Naive thymus-derived CD4-positive, alpha-beta T cell (primary cell): ENCODE measurements around the gene KLF17. TPM values are rescaled to one million over a fixed set of nuclear protein-coding genes. Genes with fewer than 3 reads are reported as not detected.
"Not testable (repeated sequence)": the region's sequence is repeated elsewhere in the genome, so short reads cannot be mapped to it uniquely, and the experiment has no call there.

Experiments
- ATAC-seq: fragments of 150-1000 bp; cut with Tn5 transposase; 2 replicates; pipeline ENCODE4 v1.10.0; 2021; ENCODE audit warnings: mild to moderate bottlenecking, moderate library complexity
- CTCF ChIA-PET: fragments of 350-600 bp; sonication (Branson Sonifier 250); formaldehyde crosslinking; loops from one replicate; lab custom pipeline; 2021; ENCODE audit warnings: antibody characterized with exemption; lab: Charles Lee
- POLR2A ChIA-PET: fragments of 350-600 bp; sonication (Branson Sonifier 250); formaldehyde crosslinking; loops from one replicate; lab custom pipeline; 2021; ENCODE audit warnings: antibody characterized with exemption, inconsistent platforms; lab: Charles Lee
- DNase-seq, 9 donors: peaks; one replicate each; pipeline versions ENCODE4 v3.0.0 to v3.0.0-alpha.2; 2020 to 2022; ENCODE audit warnings: mixed read lengths in 1 of 9
- H3K27ac ChIP-seq: one replicate; pipeline ENCODE4 v1.7.0; 2013; ENCODE audit warnings: mild to moderate bottlenecking, low read depth, low read length, moderate library complexity
- H3K27me3 ChIP-seq, 2 donors: one replicate each; pipeline ENCODE4 v1.7.0; 2013; ENCODE audit warnings: low read length in 2 of 2, mild to moderate bottlenecking in 2 of 2, moderate library complexity in 2 of 2; ENCODE audit not compliant: control insufficient read depth in 2 of 2, insufficient read depth in 2 of 2
- H3K36me3 ChIP-seq, 3 experiments: 1 replicate in 2 of 3; 2 replicates in 1 of 3; pipeline ENCODE4 v1.7.0; 2013; ENCODE audit warnings: low read length in 3 of 3, mild to moderate bottlenecking in 3 of 3, moderate library complexity in 1 of 3; ENCODE audit not compliant: insufficient read depth in 3 of 3, control insufficient read depth in 2 of 3
- H3K4me1 ChIP-seq, 2 donors: one replicate each; pipeline ENCODE4 v1.7.0; 2013; ENCODE audit warnings: low read length in 2 of 2, mild to moderate bottlenecking in 2 of 2, moderate library complexity in 1 of 2; ENCODE audit not compliant: control insufficient read depth in 2 of 2, insufficient read depth in 2 of 2
- H3K4me3 ChIP-seq: 2 replicates; pipeline ENCODE4 v1.7.0; 2013; ENCODE audit warnings: mild to moderate bottlenecking, low read length
- H3K9me3 ChIP-seq, 3 experiments: 1 replicate in 2 of 3; 2 replicates in 1 of 3; pipeline ENCODE4 v1.7.0; 2013; ENCODE audit warnings: low read length in 3 of 3; ENCODE audit not compliant: control insufficient read depth in 2 of 3
- H3K27ac Mint-ChIP-seq, 9 donors: one replicate each; pipeline ENCODE4 v1.8.0; 2020 to 2022; ENCODE audit warnings: mixed read lengths in 9 of 9, mild to moderate bottlenecking in 8 of 9, moderate library complexity in 5 of 9, inconsistent platforms in 2 of 9
- H3K27me3 Mint-ChIP-seq, 5 donors: one replicate each; pipeline ENCODE4 v1.8.0; 2021 to 2022; ENCODE audit warnings: mixed read lengths in 5 of 5, mild to moderate bottlenecking in 1 of 5
- H3K36me3 Mint-ChIP-seq, 5 donors: one replicate each; pipeline ENCODE4 v1.8.0; 2020 to 2022; ENCODE audit warnings: mixed read lengths in 5 of 5, mild to moderate bottlenecking in 3 of 5, inconsistent platforms in 1 of 5
- H3K4me1 Mint-ChIP-seq, 7 donors: one replicate each; pipeline ENCODE4 v1.8.0; 2020 to 2022; ENCODE audit warnings: mixed read lengths in 7 of 7, mild to moderate bottlenecking in 3 of 7, inconsistent platforms in 1 of 7
- H3K4me3 Mint-ChIP-seq, 10 donors: one replicate each; pipeline ENCODE4 v1.8.0; 2020 to 2022; ENCODE audit warnings: mild to moderate bottlenecking in 10 of 10, mixed read lengths in 10 of 10, moderate library complexity in 6 of 10, inconsistent platforms in 2 of 10
- H3K9me3 Mint-ChIP-seq, 11 donors: one replicate each; pipeline ENCODE4 v1.8.0; 2020 to 2022; ENCODE audit warnings: mixed read lengths in 11 of 11, mild to moderate bottlenecking in 4 of 11, inconsistent platforms in 1 of 11, moderate library complexity in 1 of 11
- intact Hi-C, 2 donors: fragments of 100-400 bp; cut with micrococcal nuclease; formaldehyde crosslinking; loops; one replicate each; pipeline ENCODE4 v1.15.1; 2023
- polyA plus RNA-seq, 2 donors: library from polyadenylated mRNA; unstranded; fragments of 300-500 nt; fragmentation: Illumina TruSeq; gene quantifications; one replicate each; pipeline ENCODE4 v1.2.3, GENCODE V29; 2021
- total RNA-seq, 6 experiments: library from RNA in 5 of 6; stranded (reverse) in 5 of 6; gene quantifications; 1 replicate in 5 of 6; 2 replicates in 1 of 6; pipeline ENCODE4 v1.2.3 and lab custom pipeline; 2021 to 2026

The KLF17 gene
- total and polyA plus RNA-seq, 7 experiments from 2014 or later = not detected

GRCh38 chr1:44135886-44136285 is 17.3 kb downstream of the KLF17 start:
- Mint-ChIP-seq H3K4me3 (no peak overlapping the region), H3K4me1 (peaks cover 0 to 1% (median 0%) of the 10 kb centered on the region in 7 donors), H3K27me3 (peaks cover 0 to 16% (median 8%) of the 10 kb centered on the region in 5 donors), H3K27ac (no peak overlapping the region), H3K9me3 (no peaks in the 10 kb centered on the region), H3K36me3 (no peaks in the 10 kb centered on the region)
- DNase-seq = no peak
- Histone ChIP-seq H3K27ac (no peak overlapping the region), H3K4me3 (no peak overlapping the region), H3K27me3 (no peaks in the 10 kb centered on the region), H3K36me3 (no peaks in the 10 kb centered on the region), H3K9me3 (no peaks in the 10 kb centered on the region), H3K4me1 (no peaks in the 10 kb centered on the region)
- POLR2A ChIA-PET = no interaction called here
- CTCF ChIA-PET = no interaction called here
- no peak for ATAC-seq
- intact Hi-C loops = no loop called here

- Mint-ChIP-seq H3K36me3 (no peaks in the 10 kb centered on the region), H3K27me3 (peaks cover 5 to 15% (median 12%) of the 10 kb centered on the region in 5 donors), H3K4me1 (peaks cover 0 to 1% (median 0%) of the 10 kb centered on the region in 7 donors), H3K27ac (no peak overlapping the region), H3K9me3 (peaks cover 0 to 4% (median 0%) of the 10 kb centered on the region in 11 donors), H3K4me3 (no peak overlapping the region)
- ATAC-seq (no peak), DNase-seq (no peak)
- intact Hi-C loops = no loop called here
- Histone ChIP-seq H3K36me3 (no peaks in the 10 kb centered on the region), H3K9me3 (no peaks in the 10 kb centered on the region), H3K27me3 (no peaks in the 10 kb centered on the region), H3K4me3 (no peak overlapping the region), H3K27ac (no peak overlapping the region), H3K4me1 (no peaks in the 10 kb centered on the region)
- ChIA-PET POLR2A (no interaction called here), CTCF (no interaction called here)
Observed at GRCh38 chr1:44138239-44138638, 19.6 kb downstream of the KLF17 start.

GRCh38 chr1:44139565-44139964 is 20.9 kb downstream of the KLF17 start:
- H3K36me3 Mint-ChIP-seq, POLR2A ChIA-PET, H3K27me3 ChIP-seq, H3K4me1 Mint-ChIP-seq, H3K4me3 Mint-ChIP-seq, H3K27ac Mint-ChIP-seq, H3K4me3 ChIP-seq, DNase-seq, H3K4me1 ChIP-seq, H3K36me3 ChIP-seq, CTCF ChIA-PET, intact Hi-C loops, ATAC-seq, H3K9me3 ChIP-seq, H3K27ac ChIP-seq: not testable (repeated sequence)
- Mint-ChIP-seq H3K9me3 (peaks cover 4 to 13% (median 9%) of the 10 kb centered on the region in 11 donors), H3K27me3 (peaks cover 5 to 18% (median 12%) of the 10 kb centered on the region in 5 donors)

- H3K36me3 Mint-ChIP-seq = peaks cover 0 to 7% (median 4%) of the 10 kb centered on the region in 5 donors
- Histone ChIP-seq H3K27ac (no peak within 1 kb of the TSS), H3K4me3 (no peak within 1 kb of the TSS), H3K4me1 (no peaks in the 10 kb centered on the region), H3K27me3 (no peaks in the 10 kb centered on the region), H3K36me3 (no peaks in the 10 kb centered on the region), H3K9me3 (peaks cover 0 to 17% (median 0%) of the 10 kb centered on the region in 3 experiments)
- H3K27ac Mint-ChIP-seq = no peak within 1 kb of the TSS
- H3K9me3 Mint-ChIP-seq = peaks cover 6 to 32% (median 22%) of the 10 kb centered on the region in 11 donors
- ATAC-seq = no peak
- no peak for DNase-seq
- peaks cover 0 to 1% (median 0%) of the 10 kb centered on the region in 7 donors for H3K4me1 Mint-ChIP-seq
- CTCF ChIA-PET = no interaction called here
- POLR2A ChIA-PET = no interaction called here
- peaks cover 5 to 18% (median 9%) of the 10 kb centered on the region in 5 donors for H3K27me3 Mint-ChIP-seq
- H3K4me3 Mint-ChIP-seq = no peak within 1 kb of the TSS
- intact Hi-C loops = no loop called here
Observed at GRCh38 chr1:44141531-44141930, 22.9 kb downstream of the KLF17 start, which contains the start of gene KLF18. Gene KLF18, minus strand, starts transcription at chr1:44141631. Its CDS starts 0 bp downstream, at chr1:44141631.

- Histone ChIP-seq H3K36me3 (no peaks in the 10 kb centered on the region), H3K27me3 (no peaks in the 10 kb centered on the region), H3K4me3 (no peak overlapping the region), H3K27ac (no peak overlapping the region), H3K4me1 (no peaks in the 10 kb centered on the region), H3K9me3 (peaks cover 0 to 17% (median 0%) of the 10 kb centered on the region in 3 experiments)
- Mint-ChIP-seq H3K4me1 (no peaks in the 10 kb centered on the region), H3K36me3 (peaks cover 0 to 7% (median 4%) of the 10 kb centered on the region in 5 donors), H3K27ac (no peak overlapping the region), H3K27me3 (peaks cover 5 to 15% (median 14%) of the 10 kb centered on the region in 5 donors), H3K4me3 (no peak overlapping the region), H3K9me3 (peaks cover 8 to 37% (median 22%) of the 10 kb centered on the region in 11 donors)
- ATAC-seq (no peak), DNase-seq (no peak)
- CTCF ChIA-PET = no interaction called here
- POLR2A ChIA-PET = no interaction called here
- intact Hi-C loops = no loop called here
Observed at GRCh38 chr1:44144962-44145756, 26.5 kb downstream of the KLF17 start.

GRCh38 chr1:44146536-44147361 is 28.1 kb downstream of the KLF17 start:
- H3K27me3 ChIP-seq = no peaks in the 10 kb centered on the region
- H3K4me3 Mint-ChIP-seq = no peak overlapping the region
- CTCF ChIA-PET = no interaction called here
- H3K36me3 Mint-ChIP-seq = peaks cover 0 to 7% (median 4%) of the 10 kb centered on the region in 5 donors
- ATAC-seq (no peak), DNase-seq (no peak)
- POLR2A ChIA-PET = no interaction called here
- H3K9me3 Mint-ChIP-seq = peaks cover 8 to 37% (median 22%) of the 10 kb centered on the region in 11 donors
- no peaks in the 10 kb centered on the region for H3K4me1 ChIP-seq
- no peak overlapping the region for H3K4me3 ChIP-seq
- H3K9me3 ChIP-seq = peaks cover 0 to 17% (median 0%) of the 10 kb centered on the region in 3 experiments
- H3K36me3 ChIP-seq = no peaks in the 10 kb centered on the region
- intact Hi-C loops = no loop called here
- no peaks in the 10 kb centered on the region for H3K4me1 Mint-ChIP-seq
- H3K27ac Mint-ChIP-seq = no peak overlapping the region
- no peak overlapping the region for H3K27ac ChIP-seq
- peaks cover 7 to 17% (median 14%) of the 10 kb centered on the region in 5 donors for H3K27me3 Mint-ChIP-seq
